HCT116 (cell line): ENCODE results near the gene NPAS4.

ENCODE experiments used
- EZH2 ChIP-seq: fragments of 200-600 bp; sonication (generic); IDR thresholded peaks from 2 replicates; pipeline ENCODE4 v1.6.1; 2017; ENCODE audit warnings: antibody characterized with exemption, mixed run types
- POLR2AphosphoS5 ChIP-seq: IDR thresholded peaks from 2 replicates; pipeline ENCODE4 v1.6.1; 2011; ENCODE audit warnings: mild to moderate bottlenecking, low read depth, low read length, moderate library complexity
- TCF7L2 ChIP-seq: IDR thresholded peaks from 2 replicates; pipeline ENCODE4 v1.7.0; 2011; ENCODE audit warnings: borderline replicate concordance, inconsistent platforms; ENCODE audit not compliant: insufficient read depth, insufficient read length; ENCODE audit errors: extremely low read depth
- TF ChIP-seq, protein P1 (sequence below), 3 experiments: fragments of 200-600 bp in 1 of 3; sonication (generic) in 1 of 3; IDR thresholded peaks in 2 of 3; conservative IDR thresholded peaks in 1 of 3; 2 replicates each; pipeline ENCODE4 v1.5.1; 2012 to 2017; ENCODE audit warnings: low read depth in 2 of 3, low read length in 2 of 3, antibody characterized with exemption in 1 of 3, borderline replicate concordance in 1 of 3, control low read depth in 1 of 3, mild to moderate bottlenecking in 1 of 3, mixed read lengths in 1 of 3, mixed run types in 1 of 3, moderate library complexity in 1 of 3; ENCODE audit not compliant: insufficient read depth in 1 of 3

GRCh38 chr11:66448523-66448922 is 27.7 kb downstream of the NPAS4 start:
- TF ChIP-seq TCF7L2 (no peak), POLR2AphosphoS5 (no peak), EZH2 (no peak)
- TF ChIP-seq, protein P1, sequence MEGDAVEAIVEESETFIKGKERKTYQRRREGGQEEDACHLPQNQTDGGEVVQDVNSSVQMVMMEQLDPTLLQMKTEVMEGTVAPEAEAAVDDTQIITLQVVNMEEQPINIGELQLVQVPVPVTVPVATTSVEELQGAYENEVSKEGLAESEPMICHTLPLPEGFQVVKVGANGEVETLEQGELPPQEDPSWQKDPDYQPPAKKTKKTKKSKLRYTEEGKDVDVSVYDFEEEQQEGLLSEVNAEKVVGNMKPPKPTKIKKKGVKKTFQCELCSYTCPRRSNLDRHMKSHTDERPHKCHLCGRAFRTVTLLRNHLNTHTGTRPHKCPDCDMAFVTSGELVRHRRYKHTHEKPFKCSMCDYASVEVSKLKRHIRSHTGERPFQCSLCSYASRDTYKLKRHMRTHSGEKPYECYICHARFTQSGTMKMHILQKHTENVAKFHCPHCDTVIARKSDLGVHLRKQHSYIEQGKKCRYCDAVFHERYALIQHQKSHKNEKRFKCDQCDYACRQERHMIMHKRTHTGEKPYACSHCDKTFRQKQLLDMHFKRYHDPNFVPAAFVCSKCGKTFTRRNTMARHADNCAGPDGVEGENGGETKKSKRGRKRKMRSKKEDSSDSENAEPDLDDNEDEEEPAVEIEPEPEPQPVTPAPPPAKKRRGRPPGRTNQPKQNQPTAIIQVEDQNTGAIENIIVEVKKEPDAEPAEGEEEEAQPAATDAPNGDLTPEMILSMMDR (IDR thresholded peaks at IDR 0.05 in 2 of 3, conservative IDR thresholded peaks at IDR 0.05 in 1 of 3; ENCODE audit: borderline replicate concordance in 1 of 3, insufficient read depth in 1 of 3, low read depth in 2 of 3, low read length in 2 of 3): no peak
